Measurements from ENCODE around the gene COL10A1. TPM values are rescaled to one million over a fixed set of nuclear protein-coding genes. Genes with fewer than 3 reads are reported as not detected.

The COL10A1 gene
- total and polyA plus RNA-seq, 10 of the 15 experiments (the other 5 are each of a cell fraction or from before 2014, with no cell fraction given), result 0.02 to 0.33 (median 0.06) TPM; not detected in 5

GRCh38 chr6:116175344-116175743 is 49.4 kb upstream of the COL10A1 start (continued):
- TF ChIP-seq, protein P1, sequence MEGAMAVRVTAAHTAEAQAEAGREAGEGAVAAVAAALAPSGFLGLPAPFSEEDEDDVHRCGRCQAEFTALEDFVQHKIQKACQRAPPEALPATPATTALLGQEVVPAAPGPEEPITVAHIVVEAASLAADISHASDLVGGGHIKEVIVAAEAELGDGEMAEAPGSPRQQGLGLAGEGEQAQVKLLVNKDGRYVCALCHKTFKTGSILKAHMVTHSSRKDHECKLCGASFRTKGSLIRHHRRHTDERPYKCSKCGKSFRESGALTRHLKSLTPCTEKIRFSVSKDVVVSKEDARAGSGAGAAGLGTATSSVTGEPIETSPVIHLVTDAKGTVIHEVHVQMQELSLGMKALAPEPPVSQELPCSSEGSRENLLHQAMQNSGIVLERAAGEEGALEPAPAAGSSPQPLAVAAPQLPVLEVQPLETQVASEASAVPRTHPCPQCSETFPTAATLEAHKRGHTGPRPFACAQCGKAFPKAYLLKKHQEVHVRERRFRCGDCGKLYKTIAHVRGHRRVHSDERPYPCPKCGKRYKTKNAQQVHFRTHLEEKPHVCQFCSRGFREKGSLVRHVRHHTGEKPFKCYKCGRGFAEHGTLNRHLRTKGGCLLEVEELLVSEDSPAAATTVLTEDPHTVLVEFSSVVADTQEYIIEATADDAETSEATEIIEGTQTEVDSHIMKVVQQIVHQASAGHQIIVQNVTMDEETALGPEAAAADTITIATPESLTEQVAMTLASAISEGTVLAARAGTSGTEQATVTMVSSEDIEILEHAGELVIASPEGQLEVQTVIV (IDR thresholded peaks at IDR 0.05; ENCODE audit: borderline replicate concordance, partially characterized antibody), result no peak
- no peak for TF ChIP-seq NR2C2 (IDR thresholded peaks at IDR 0.05; ENCODE audit: borderline replicate concordance, control insufficient read depth, insufficient read length, low read depth)
- no peak for TF ChIP-seq EZH2 (IDR thresholded peaks at IDR 0.05; ENCODE audit: borderline replicate concordance, control insufficient read depth, low read depth, low read length)
- no peak for TF ChIP-seq CBX5 (IDR thresholded peaks at IDR 0.05; ENCODE audit: low read depth)

DNA sequence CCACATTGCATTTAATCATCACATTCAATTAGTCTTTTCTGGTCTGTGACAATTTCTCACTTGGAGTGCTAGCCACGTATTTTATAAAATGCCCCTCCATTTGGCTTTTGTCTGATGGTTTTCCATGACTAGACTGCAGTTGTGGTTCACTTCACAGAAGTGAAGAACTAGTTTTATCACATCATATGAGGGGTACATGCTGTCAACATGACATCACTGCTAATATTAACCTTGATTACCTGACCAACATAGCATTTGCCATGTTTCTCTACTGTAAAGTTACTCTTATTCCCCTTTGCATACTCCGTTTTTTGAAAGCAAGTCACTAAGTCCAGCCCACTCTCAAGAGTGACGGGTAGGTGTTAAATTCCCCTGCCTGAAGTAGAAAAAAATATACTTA is 48.0 kb upstream of the COL10A1 start:
- Histone ChIP-seq H3K27ac (ENCODE audit: control insufficient read depth, insufficient read depth) (no peak overlapping the region), H3K4me2 (ENCODE audit: control insufficient read depth, insufficient read depth) (no peak overlapping the region), H3K27me3 (replicated peaks in 1 of 2; ENCODE audit: control insufficient read depth in 2 of 2, insufficient read depth in 2 of 2, low read length in 1 of 2) (no peaks in the 10 kb centered on the region), H2AFZ (ENCODE audit: control insufficient read depth, low read depth, low read length) (no peak overlapping the region), H3K79me2 (ENCODE audit: control insufficient read depth, insufficient read depth, low read length) (no peaks in the 10 kb centered on the region), H3K9me3 (replicated peaks; ENCODE audit: control insufficient read depth, insufficient read depth, low read length) (peaks cover 2% of the 10 kb centered on the region), H3K9ac (ENCODE audit: control insufficient read depth, insufficient read depth, low read length) (no peak overlapping the region), H4K20me1 (ENCODE audit: control insufficient read depth, insufficient read depth) (no peaks in the 10 kb centered on the region), H3K36me3 (ENCODE audit: control insufficient read depth in 2 of 2, insufficient read depth in 2 of 2, low read length in 1 of 2) (no peaks in the 10 kb centered on the region; a peak in 1 of 4 replicates), H3K4me3 (no peak overlapping the region), H3K4me1 (ENCODE audit: control insufficient read depth, insufficient read depth, low read length) (no peaks in the 10 kb centered on the region)
- ChIA-PET CTCF (no interaction called here), RAD21 (ENCODE audit: unreplicated experiment) (no interaction called here), POLR2A (no interaction called here), SMC1A (ENCODE audit: uncharacterized antibody, unreplicated experiment) (interaction anchor here (1.5 kb wide), 1 partner anchor 43 kb away, joined by 3 read pairs; no protein-coding TSS in a partner anchor)
- TF ChIP-seq PBX3 (IDR thresholded peaks at IDR 0.05; ENCODE audit: insufficient replicate concordance, low read depth, low read length), result no peak
- ATAC-seq, result no peak
- intact Hi-C loops (cut with micrococcal nuclease; ENCODE audit: unreplicated experiment) (no loop called here), in situ Hi-C loops (cut with MboI) (no loop called here)
- DNase-seq (ENCODE audit: low read depth, low spot score), result no peak
- no TSS peak for BruUV-seq (replicated peaks)
- WGBS (ENCODE audit: insufficient coverage, insufficient replicate concordance, low lambda C conversion rate, missing lambda C conversion rate), result 64% methylated on average over 3 of the region's 3 CpGs
- FAIRE-seq, result no peak
